WTC11 (cell line): ENCODE data around the gene AKAP6. TPM values are rescaled to one million over a fixed set of nuclear protein-coding genes. Genes with fewer than 3 reads are reported as not detected.

Experiments
- ATAC-seq: fragments of 200-7000 bp; cut with Tn5 transposase; 2 replicates; pipeline ENCODE4 v1.10.0; 2021; ENCODE audit warnings: mild to moderate bottlenecking, moderate library complexity
- CTCF ChIA-PET: fragments of 300-600 bp; sonication (Branson Sonifier 250); formaldehyde crosslinking; loops from one replicate; lab custom pipeline; 2021; ENCODE audit warnings: antibody characterized with exemption; lab: Charles Lee
- POLR2A ChIA-PET: fragments of 350-600 bp; sonication (Branson Sonifier 250); formaldehyde crosslinking; loops from one replicate; lab custom pipeline; 2021; ENCODE audit warnings: antibody characterized with exemption; lab: Charles Lee
- DNase-seq: peaks from one replicate; pipeline ENCODE4 v3.0.0; 2021; ENCODE audit warnings: low spot score
- H3K27ac Mint-ChIP-seq: 2 replicates; pipeline ENCODE4 v1.8.0; 2021; ENCODE audit warnings: mixed read lengths
- H3K27me3 Mint-ChIP-seq: 2 replicates; pipeline ENCODE4 v1.8.0; 2021; ENCODE audit warnings: low read depth, mild to moderate bottlenecking, moderate library complexity, mixed read lengths
- H3K36me3 Mint-ChIP-seq: 2 replicates; pipeline ENCODE4 v1.8.0; 2021; ENCODE audit warnings: mixed read lengths
- H3K4me1 Mint-ChIP-seq: 2 replicates; pipeline ENCODE4 v1.8.0; 2022; ENCODE audit warnings: mixed read lengths
- H3K4me3 Mint-ChIP-seq: 2 replicates; pipeline ENCODE4 v1.8.0; 2021; ENCODE audit warnings: mild to moderate bottlenecking, moderate library complexity, mixed read lengths
- H3K9me3 Mint-ChIP-seq: 2 replicates; pipeline ENCODE4 v1.8.0; 2021; ENCODE audit warnings: mixed read lengths
- ARID4B ChIP-seq: sonication (generic); formaldehyde crosslinking; IDR thresholded peaks from 2 replicates; pipeline ENCODE4 v1.8.0; 2023; ENCODE audit warnings: missing genetic modification reagents, mild to moderate bottlenecking, borderline replicate concordance
- ATF6 ChIP-seq: sonication (generic); formaldehyde crosslinking; IDR thresholded peaks from 2 replicates; pipeline ENCODE4 v1.8.1; 2023; ENCODE audit warnings: mild to moderate bottlenecking, missing genetic modification reagents
- E2F4 ChIP-seq: sonication (generic); formaldehyde crosslinking; IDR thresholded peaks from 2 replicates; pipeline ENCODE4 v1.8.1; 2022; ENCODE audit warnings: low read depth, mild to moderate bottlenecking, moderate library complexity, missing genetic modification reagents, borderline replicate concordance
- FOXK1 ChIP-seq: sonication (generic); formaldehyde crosslinking; IDR thresholded peaks from 2 replicates; pipeline ENCODE4 v1.8.0; 2022; ENCODE audit warnings: mild to moderate bottlenecking, moderate library complexity, missing genetic modification reagents
- GABPB1 ChIP-seq: sonication (generic); formaldehyde crosslinking; IDR thresholded peaks from 2 replicates; pipeline ENCODE4 v1.8.1; 2023; ENCODE audit warnings: mild to moderate bottlenecking, missing genetic modification reagents
- JAZF1 ChIP-seq: fragments of 250-450 bp; sonication (Bioruptor Pico); IDR thresholded peaks from 2 replicates; pipeline ENCODE4 v1.9.0; 2021; ENCODE audit warnings: moderate library complexity, mild to moderate bottlenecking, inconsistent platforms
- KAT7 ChIP-seq: sonication (generic); formaldehyde crosslinking; IDR thresholded peaks from 2 replicates; pipeline ENCODE4 v1.8.1; 2023; ENCODE audit warnings: missing genetic modification reagents, mild to moderate bottlenecking, borderline replicate concordance
- NR1H2 ChIP-seq: sonication (generic); formaldehyde crosslinking; IDR thresholded peaks from 2 replicates; pipeline ENCODE4 v1.9.0; 2021; ENCODE audit warnings: mild to moderate bottlenecking, moderate library complexity, missing genetic modification reagents
- ZNF423 ChIP-seq: fragments of 250-450 bp; sonication (Bioruptor Pico); IDR thresholded peaks from 2 replicates; pipeline ENCODE4 v2.1.2; 2022; ENCODE audit warnings: mild to moderate bottlenecking, moderate library complexity
- ZNF671 ChIP-seq: fragments of 250-450 bp; sonication (Bioruptor Pico); IDR thresholded peaks from 2 replicates; pipeline ENCODE4 v1.8.0; 2021; ENCODE audit warnings: mild to moderate bottlenecking
- total RNA-seq: library from RNA; stranded (reverse); gene quantifications from 3 replicates; pipeline ENCODE4 v1.2.3, GENCODE V29; 2021
- TF ChIP-seq, protein P1 (sequence below): sonication (generic); formaldehyde crosslinking; IDR thresholded peaks from 2 replicates; pipeline ENCODE4 v1.8.0; 2022; ENCODE audit warnings: missing genetic modification reagents
- TF ChIP-seq, protein P2 (sequence below): fragments of 250-450 bp; sonication (Bioruptor Pico); IDR thresholded peaks from 2 replicates; pipeline ENCODE4 v1.9.0; 2021; ENCODE audit warnings: mild to moderate bottlenecking
- TF ChIP-seq, protein P3 (sequence below): sonication (generic); formaldehyde crosslinking; IDR thresholded peaks from 2 replicates; pipeline ENCODE4 v1.8.1; 2023; ENCODE audit warnings: mild to moderate bottlenecking, missing genetic modification reagents, moderate library complexity

AKAP6 gene
- total RNA-seq, 1 experiment from 2014 or later = 0.63 TPM

GRCh38 chr14:32650665-32651064, 321.6 kb downstream of the AKAP6 start (continued):
- TF ChIP-seq, protein P1, sequence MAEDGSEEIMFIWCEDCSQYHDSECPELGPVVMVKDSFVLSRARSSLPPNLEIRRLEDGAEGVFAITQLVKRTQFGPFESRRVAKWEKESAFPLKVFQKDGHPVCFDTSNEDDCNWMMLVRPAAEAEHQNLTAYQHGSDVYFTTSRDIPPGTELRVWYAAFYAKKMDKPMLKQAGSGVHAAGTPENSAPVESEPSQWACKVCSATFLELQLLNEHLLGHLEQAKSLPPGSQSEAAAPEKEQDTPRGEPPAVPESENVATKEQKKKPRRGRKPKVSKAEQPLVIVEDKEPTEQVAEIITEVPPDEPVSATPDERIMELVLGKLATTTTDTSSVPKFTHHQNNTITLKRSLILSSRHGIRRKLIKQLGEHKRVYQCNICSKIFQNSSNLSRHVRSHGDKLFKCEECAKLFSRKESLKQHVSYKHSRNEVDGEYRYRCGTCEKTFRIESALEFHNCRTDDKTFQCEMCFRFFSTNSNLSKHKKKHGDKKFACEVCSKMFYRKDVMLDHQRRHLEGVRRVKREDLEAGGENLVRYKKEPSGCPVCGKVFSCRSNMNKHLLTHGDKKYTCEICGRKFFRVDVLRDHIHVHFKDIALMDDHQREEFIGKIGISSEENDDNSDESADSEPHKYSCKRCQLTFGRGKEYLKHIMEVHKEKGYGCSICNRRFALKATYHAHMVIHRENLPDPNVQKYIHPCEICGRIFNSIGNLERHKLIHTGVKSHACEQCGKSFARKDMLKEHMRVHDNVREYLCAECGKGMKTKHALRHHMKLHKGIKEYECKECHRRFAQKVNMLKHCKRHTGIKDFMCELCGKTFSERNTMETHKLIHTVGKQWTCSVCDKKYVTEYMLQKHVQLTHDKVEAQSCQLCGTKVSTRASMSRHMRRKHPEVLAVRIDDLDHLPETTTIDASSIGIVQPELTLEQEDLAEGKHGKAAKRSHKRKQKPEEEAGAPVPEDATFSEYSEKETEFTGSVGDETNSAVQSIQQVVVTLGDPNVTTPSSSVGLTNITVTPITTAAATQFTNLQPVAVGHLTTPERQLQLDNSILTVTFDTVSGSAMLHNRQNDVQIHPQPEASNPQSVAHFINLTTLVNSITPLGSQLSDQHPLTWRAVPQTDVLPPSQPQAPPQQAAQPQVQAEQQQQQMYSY (CRISPR knock-in tag) = no peak
- TF ChIP-seq ATF6 (CRISPR knock-in tag) = no peak
- no peak for TF ChIP-seq FOXK1 (CRISPR knock-in tag)
- TF ChIP-seq NR1H2 (CRISPR knock-in tag) = no peak

GRCh38 chr14:32654106-32654505, 325.0 kb downstream of the AKAP6 start:
- no peaks in the 10 kb centered on the region for H3K27me3 Mint-ChIP-seq
- DNase-seq (no peak), ATAC-seq (no peak)
- H3K36me3 Mint-ChIP-seq = no peaks in the 10 kb centered on the region
- peaks cover 5% of the 10 kb centered on the region; the same call in 1 of the 2 replicates for H3K4me1 Mint-ChIP-seq
- H3K9me3 Mint-ChIP-seq = no peaks in the 10 kb centered on the region
- CTCF ChIA-PET = no interaction called here
- TF ChIP-seq JAZF1 (CRISPR knock-in tag) = no peak
- TF ChIP-seq FOXK1 (CRISPR knock-in tag) = no peak
- no peak for TF ChIP-seq KAT7 (CRISPR knock-in tag)
- TF ChIP-seq, protein P2, sequence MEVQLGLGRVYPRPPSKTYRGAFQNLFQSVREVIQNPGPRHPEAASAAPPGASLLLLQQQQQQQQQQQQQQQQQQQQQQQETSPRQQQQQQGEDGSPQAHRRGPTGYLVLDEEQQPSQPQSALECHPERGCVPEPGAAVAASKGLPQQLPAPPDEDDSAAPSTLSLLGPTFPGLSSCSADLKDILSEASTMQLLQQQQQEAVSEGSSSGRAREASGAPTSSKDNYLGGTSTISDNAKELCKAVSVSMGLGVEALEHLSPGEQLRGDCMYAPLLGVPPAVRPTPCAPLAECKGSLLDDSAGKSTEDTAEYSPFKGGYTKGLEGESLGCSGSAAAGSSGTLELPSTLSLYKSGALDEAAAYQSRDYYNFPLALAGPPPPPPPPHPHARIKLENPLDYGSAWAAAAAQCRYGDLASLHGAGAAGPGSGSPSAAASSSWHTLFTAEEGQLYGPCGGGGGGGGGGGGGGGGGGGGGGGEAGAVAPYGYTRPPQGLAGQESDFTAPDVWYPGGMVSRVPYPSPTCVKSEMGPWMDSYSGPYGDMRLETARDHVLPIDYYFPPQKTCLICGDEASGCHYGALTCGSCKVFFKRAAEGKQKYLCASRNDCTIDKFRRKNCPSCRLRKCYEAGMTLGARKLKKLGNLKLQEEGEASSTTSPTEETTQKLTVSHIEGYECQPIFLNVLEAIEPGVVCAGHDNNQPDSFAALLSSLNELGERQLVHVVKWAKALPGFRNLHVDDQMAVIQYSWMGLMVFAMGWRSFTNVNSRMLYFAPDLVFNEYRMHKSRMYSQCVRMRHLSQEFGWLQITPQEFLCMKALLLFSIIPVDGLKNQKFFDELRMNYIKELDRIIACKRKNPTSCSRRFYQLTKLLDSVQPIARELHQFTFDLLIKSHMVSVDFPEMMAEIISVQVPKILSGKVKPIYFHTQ (CRISPR knock-in tag) = no peak
- TF ChIP-seq ZNF423 (CRISPR knock-in tag) = no peak
- no peak for TF ChIP-seq ZNF671 (CRISPR knock-in tag)
- TF ChIP-seq, protein P3, sequence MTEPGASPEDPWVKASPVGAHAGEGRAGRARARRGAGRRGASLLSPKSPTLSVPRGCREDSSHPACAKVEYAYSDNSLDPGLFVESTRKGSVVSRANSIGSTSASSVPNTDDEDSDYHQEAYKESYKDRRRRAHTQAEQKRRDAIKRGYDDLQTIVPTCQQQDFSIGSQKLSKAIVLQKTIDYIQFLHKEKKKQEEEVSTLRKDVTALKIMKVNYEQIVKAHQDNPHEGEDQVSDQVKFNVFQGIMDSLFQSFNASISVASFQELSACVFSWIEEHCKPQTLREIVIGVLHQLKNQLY (CRISPR knock-in tag) = no peak
- TF ChIP-seq, protein P1 (CRISPR knock-in tag) = no peak
- TF ChIP-seq E2F4 (CRISPR knock-in tag) = no peak
- no peak for TF ChIP-seq ARID4B
- TF ChIP-seq GABPB1 = no peak
- no peak overlapping the region for H3K27ac Mint-ChIP-seq
- H3K4me3 Mint-ChIP-seq = no peak overlapping the region
- POLR2A ChIA-PET = no interaction called here
